ENCODE data around the gene ADAMTSL2. TPM values are rescaled to one million over a fixed set of nuclear protein-coding genes. Genes with fewer than 3 reads are reported as not detected.

Gene ADAMTSL2
- total RNA-seq, 1 experiment from 2014 or later, result 0.87 TPM

DNA sequence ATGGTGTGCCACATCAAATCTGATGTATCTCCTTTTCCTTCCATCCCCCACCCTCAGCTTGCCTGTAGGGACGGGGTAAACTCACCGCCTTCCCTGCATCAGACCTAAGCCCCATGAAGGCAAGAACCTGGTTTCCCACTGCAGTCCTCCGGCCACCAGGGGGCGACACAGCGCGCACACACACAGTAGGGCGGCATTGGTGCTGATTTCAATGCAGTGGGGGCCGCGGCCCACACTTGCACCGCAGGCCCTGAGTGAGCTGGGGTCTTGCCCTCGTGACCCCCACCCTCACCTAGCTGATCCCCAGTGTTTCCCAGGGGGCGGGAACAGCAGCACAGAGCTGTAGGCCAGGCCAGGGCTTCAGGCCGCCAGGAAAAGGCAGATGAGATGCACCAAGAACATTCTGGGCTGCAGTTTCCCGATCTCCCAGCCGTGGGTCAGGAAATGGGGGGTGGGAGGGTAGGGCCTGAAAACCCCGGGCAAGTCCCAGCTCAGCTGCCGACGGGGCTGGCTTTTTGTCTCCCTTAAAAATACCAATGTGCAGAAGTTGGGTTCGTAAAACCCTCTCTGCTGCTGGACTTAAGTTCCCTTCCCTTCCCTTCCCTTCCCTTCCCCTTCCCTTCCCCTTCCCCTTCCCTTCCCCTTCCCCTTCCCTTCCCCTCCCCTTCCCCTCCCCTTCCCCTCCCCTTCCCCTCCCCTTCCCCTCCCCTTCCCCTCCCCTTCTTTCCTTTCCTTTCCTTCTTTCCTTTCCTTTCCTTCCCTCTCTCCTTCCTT, 55.1 kb downstream of the ADAMTSL2 start:
- CTCF ChIA-PET, result interaction anchor here (0.6 to 2.1 kb wide), 39 partner anchors 8 to 563 kb away, joined by 3 to 17 read pairs (median 4); partner anchors contain the start of genes ADAMTSL2, FAM163B, MYMK and SARDH
- no peak overlapping the region for H3K4me3 Mint-ChIP-seq
- POLR2A ChIA-PET, result no interaction called here
- peaks cover 4% of the 10 kb centered on the region for H3K36me3 Mint-ChIP-seq
- H3K27me3 Mint-ChIP-seq (ENCODE audit: low read depth), result peaks cover 6% of the 10 kb centered on the region; the same call in 1 of the 2 replicates
- peaks cover 14% of the 10 kb centered on the region for H3K4me1 Mint-ChIP-seq
- H3K9me3 Mint-ChIP-seq, result peaks cover 5% of the 10 kb centered on the region
- no peak overlapping the region for H3K27ac Mint-ChIP-seq
- TF ChIP-seq ETV6 (CRISPR knock-in tag; IDR thresholded peaks at IDR 0.05) (peak; percentile 59; the same call in 1 of the 2 replicates), NFE2L1 (CRISPR knock-in tag; IDR thresholded peaks at IDR 0.05) (no peak), ZNF121 (CRISPR knock-in tag; IDR thresholded peaks at IDR 0.05) (no peak), NR3C1 (CRISPR knock-in tag; conservative IDR thresholded peaks at IDR 0.05; ENCODE audit: low read depth) (no peak), CTCF (IDR thresholded peaks at IDR 0.05) (peak; percentile 92), HMGXB4 (CRISPR knock-in tag; IDR thresholded peaks at IDR 0.05) (peak; percentile 44; the same call in 1 of the 2 replicates)
- TF ChIP-seq, protein P1, sequence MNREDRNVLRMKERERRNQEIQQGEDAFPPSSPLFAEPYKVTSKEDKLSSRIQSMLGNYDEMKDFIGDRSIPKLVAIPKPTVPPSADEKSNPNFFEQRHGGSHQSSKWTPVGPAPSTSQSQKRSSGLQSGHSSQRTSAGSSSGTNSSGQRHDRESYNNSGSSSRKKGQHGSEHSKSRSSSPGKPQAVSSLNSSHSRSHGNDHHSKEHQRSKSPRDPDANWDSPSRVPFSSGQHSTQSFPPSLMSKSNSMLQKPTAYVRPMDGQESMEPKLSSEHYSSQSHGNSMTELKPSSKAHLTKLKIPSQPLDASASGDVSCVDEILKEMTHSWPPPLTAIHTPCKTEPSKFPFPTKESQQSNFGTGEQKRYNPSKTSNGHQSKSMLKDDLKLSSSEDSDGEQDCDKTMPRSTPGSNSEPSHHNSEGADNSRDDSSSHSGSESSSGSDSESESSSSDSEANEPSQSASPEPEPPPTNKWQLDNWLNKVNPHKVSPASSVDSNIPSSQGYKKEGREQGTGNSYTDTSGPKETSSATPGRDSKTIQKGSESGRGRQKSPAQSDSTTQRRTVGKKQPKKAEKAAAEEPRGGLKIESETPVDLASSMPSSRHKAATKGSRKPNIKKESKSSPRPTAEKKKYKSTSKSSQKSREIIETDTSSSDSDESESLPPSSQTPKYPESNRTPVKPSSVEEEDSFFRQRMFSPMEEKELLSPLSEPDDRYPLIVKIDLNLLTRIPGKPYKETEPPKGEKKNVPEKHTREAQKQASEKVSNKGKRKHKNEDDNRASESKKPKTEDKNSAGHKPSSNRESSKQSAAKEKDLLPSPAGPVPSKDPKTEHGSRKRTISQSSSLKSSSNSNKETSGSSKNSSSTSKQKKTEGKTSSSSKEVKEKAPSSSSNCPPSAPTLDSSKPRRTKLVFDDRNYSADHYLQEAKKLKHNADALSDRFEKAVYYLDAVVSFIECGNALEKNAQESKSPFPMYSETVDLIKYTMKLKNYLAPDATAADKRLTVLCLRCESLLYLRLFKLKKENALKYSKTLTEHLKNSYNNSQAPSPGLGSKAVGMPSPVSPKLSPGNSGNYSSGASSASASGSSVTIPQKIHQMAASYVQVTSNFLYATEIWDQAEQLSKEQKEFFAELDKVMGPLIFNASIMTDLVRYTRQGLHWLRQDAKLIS (CRISPR knock-in tag; IDR thresholded peaks at IDR 0.05; ENCODE audit: borderline replicate concordance), result no peak
- ATAC-seq (peak; percentile 78), DNase-seq (ENCODE audit: low spot score) (peak; percentile 79)

DNA sequence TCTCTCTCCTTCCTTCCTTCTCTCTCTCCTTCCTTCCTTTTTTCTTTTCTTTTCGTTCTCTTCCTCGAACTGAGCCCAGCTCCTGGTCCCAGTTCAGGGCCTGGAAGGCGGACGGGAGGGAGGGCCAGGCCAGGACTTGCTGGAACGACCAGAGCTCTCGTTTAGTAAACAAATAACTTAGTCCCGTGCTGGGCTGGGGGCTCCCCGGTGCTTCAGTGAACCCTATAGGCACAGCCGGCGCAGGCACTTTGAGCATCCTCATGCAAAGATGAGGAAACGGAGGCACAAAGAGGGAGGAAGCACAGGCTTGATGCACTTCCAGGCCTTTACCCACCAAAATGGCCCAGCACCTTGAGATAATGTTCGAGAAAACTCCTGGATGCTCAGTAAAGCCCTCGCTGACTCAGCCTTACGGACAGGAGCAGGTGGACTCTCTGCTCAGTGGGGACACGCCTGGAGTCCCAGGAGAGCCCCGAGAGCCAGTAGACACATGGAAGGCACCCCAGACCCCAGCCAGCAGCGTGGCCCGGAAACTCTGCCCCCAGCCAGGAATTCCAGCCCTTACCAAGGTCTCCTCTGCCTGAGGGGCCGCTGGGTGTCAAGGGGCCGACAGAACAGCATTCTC, 55.8 kb downstream of the ADAMTSL2 start:
- peaks cover 5% of the 10 kb centered on the region for H3K9me3 Mint-ChIP-seq
- peaks cover 4% of the 10 kb centered on the region for H3K36me3 Mint-ChIP-seq
- ChIA-PET POLR2A (no interaction called here), CTCF (interaction anchor here (0.6 to 2.1 kb wide), 19 partner anchors 9 to 152 kb away, joined by 3 to 17 read pairs (median 5); partner anchors contain the start of genes ADAMTSL2, FAM163B, MYMK and SARDH)
- peaks cover 6% of the 10 kb centered on the region; the same call in 1 of the 2 replicates for H3K27me3 Mint-ChIP-seq (ENCODE audit: low read depth)
- H3K4me3 Mint-ChIP-seq, result no peak overlapping the region
- DNase-seq (ENCODE audit: low spot score) (no peak), ATAC-seq (no peak)
- peaks cover 8% of the 10 kb centered on the region for H3K4me1 Mint-ChIP-seq
- no peak overlapping the region for H3K27ac Mint-ChIP-seq
- TF ChIP-seq PRRX2 (CRISPR knock-in tag; IDR thresholded peaks at IDR 0.05) (no peak), TP53 (CRISPR knock-in tag; IDR thresholded peaks at IDR 0.05) (no peak), RELA (CRISPR knock-in tag; IDR thresholded peaks at IDR 0.05; ENCODE audit: borderline replicate concordance) (no peak)

DNA sequence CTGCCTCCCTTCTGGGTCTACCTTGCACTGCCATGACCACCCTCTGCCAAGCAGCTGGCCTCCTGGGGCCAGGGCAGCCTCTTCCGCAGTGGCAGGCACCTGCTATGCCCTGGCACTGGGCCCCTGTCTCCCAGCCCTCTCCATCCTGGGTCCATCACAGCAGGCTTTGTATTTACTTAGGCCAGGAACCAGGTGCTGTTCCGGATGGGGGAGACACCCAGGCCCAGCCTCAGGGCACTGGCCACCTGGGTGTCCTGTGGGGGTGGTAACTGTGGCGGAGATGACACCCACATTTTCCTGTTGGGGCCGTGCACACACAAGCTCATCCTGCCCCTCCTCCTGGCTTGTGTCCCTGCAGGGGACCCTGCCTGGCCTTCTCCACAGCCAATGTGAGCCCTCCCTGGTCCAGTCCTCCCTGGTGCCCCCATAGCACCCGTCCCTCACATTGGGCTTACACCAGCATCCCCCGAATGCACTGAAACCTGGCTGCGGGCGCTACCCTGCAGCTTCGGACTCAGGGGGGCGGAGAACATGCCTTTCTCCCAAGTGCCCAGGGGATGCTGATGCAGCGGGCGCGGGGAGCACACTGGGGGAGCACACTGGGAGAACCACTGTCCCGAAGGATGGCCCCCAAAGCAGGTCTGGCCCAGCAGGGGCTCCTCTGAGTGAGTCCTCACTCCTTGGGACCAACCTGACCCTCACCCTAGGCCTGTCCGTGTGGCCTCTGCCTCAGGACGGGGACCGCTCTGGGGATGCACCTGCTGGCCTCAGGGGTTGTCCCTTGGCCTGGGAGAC, 56.8 kb downstream of the ADAMTSL2 start:
- no peak for ATAC-seq

More for the DNA sequence above, 56.8 kb downstream of the ADAMTSL2 start:
- H3K36me3 Mint-ChIP-seq, result peaks cover 5% of the 10 kb centered on the region
- ChIA-PET CTCF (interaction anchor here (0.9 to 2.3 kb wide), 3 partner anchors 14 to 64 kb away, joined by 4 to 7 read pairs (median 7); no protein-coding TSS in a partner anchor), POLR2A (no interaction called here)
- no peaks in the 10 kb centered on the region for H3K4me1 Mint-ChIP-seq
- H3K9me3 Mint-ChIP-seq, result peaks cover 13% of the 10 kb centered on the region
- H3K27me3 Mint-ChIP-seq (ENCODE audit: low read depth), result peaks cover 10% of the 10 kb centered on the region; the same call in 1 of the 2 replicates
- DNase-seq (ENCODE audit: low spot score), result no peak
- no peak overlapping the region for H3K4me3 Mint-ChIP-seq
- H3K27ac Mint-ChIP-seq, result no peak overlapping the region
- no peak for TF ChIP-seq RELA (CRISPR knock-in tag; IDR thresholded peaks at IDR 0.05; ENCODE audit: borderline replicate concordance)
- TF ChIP-seq NR1H2 (CRISPR knock-in tag; IDR thresholded peaks at IDR 0.05), result no peak
- no peak for TF ChIP-seq ETV6 (CRISPR knock-in tag; IDR thresholded peaks at IDR 0.05)
- TF ChIP-seq, protein P2, sequence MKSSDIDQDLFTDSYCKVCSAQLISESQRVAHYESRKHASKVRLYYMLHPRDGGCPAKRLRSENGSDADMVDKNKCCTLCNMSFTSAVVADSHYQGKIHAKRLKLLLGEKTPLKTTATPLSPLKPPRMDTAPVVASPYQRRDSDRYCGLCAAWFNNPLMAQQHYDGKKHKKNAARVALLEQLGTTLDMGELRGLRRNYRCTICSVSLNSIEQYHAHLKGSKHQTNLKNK (CRISPR knock-in tag; IDR thresholded peaks at IDR 0.05), result no peak
